K562 (cell line): Measurements from ENCODE around the gene PPFIA1. TPM values are rescaled to one million over a fixed set of nuclear protein-coding genes. Genes with fewer than 3 reads are reported as not detected.

Experiments
- ATAC-seq: fragments of 200-7000 bp; cut with Tn5 transposase; 3 replicates; pipeline ENCODE4 v1.9.1; 2020; ENCODE audit warnings: moderate library complexity
- BruUV-seq: library from RNA; stranded (reverse); fragments of 400-500 nt; replicated peaks from 2 replicates; lab custom pipeline; 2021; lab: Mats Ljungman, UMichigan
- CTCF ChIA-PET: fragments of 300-600 bp; formaldehyde crosslinking; extraction: SDS; loops from one replicate; lab custom pipeline; 2021; ENCODE audit warnings: low intra/inter-chr PET ratio; lab: Yijun Ruan, JAX
- POLR2A ChIA-PET: fragments of 300-600, 350-650 bp; sonication (Branson Sonifier 250); formaldehyde crosslinking; extraction: SDS; loops from one replicate; lab custom pipeline; 2021; ENCODE audit warnings: antibody characterized with exemption, inconsistent platforms; lab: Yijun Ruan, JAX
- DNase-seq, 4 experiments: peaks; one replicate each; pipeline versions ENCODE4 v3.0.0 to v3.0.0-alpha.2; 2011 to 2018; ENCODE audit warnings: low spot score in 3 of 4, mixed read lengths in 3 of 4; ENCODE audit errors: extremely low read depth in 1 of 4
- FAIRE-seq: peaks from 2 replicates; lab custom pipeline; 2011; peaks lifted over from hg19 to GRCh38; lab: Jason Lieb, UNC
- H2AFZ ChIP-seq: 2 replicates; pipeline ENCODE4 v1.6.0; 2011; ENCODE audit warnings: low read depth, low read length, control low read depth, inconsistent platforms
- H3K27ac ChIP-seq: fragments of 200-600 bp; 3 replicates; pipeline ENCODE4 v1.8.0; 2011; ENCODE audit warnings: low read depth, mild to moderate bottlenecking, control low read depth, inconsistent platforms, low read length, moderate library complexity, mixed read lengths; ENCODE audit errors: extremely low read depth
- H3K27me3 ChIP-seq, 2 experiments: fragments of 300-600 bp in 1 of 2; 2 replicates in 1 of 2; 3 replicates in 1 of 2; pipeline versions ENCODE4 v1.6.0 to v1.8.0; 2011; ENCODE audit warnings: inconsistent platforms in 2 of 2, low read length in 2 of 2, mild to moderate bottlenecking in 1 of 2, mixed read lengths in 1 of 2, moderate library complexity in 1 of 2; ENCODE audit not compliant: control insufficient read depth in 2 of 2, insufficient read depth in 2 of 2
- H3K36me3 ChIP-seq: fragments of 300-600 bp; 3 replicates; pipeline ENCODE4 v1.8.0; 2011; ENCODE audit warnings: mild to moderate bottlenecking, low read length, inconsistent platforms; ENCODE audit not compliant: control insufficient read depth, insufficient read depth
- H3K4me1 ChIP-seq, 2 experiments: fragments of 200-600 bp in 1 of 2; replicated peaks in 1 of 2; 2 replicates in 1 of 2; 3 replicates in 1 of 2; pipeline versions ENCODE4 v1.5.1 to v1.8.0; 2011; ENCODE audit warnings: inconsistent platforms in 2 of 2, low read length in 2 of 2, mild to moderate bottlenecking in 1 of 2, mixed read lengths in 1 of 2, moderate library complexity in 1 of 2; ENCODE audit not compliant: control insufficient read depth in 2 of 2, insufficient read depth in 2 of 2
- H3K4me2 ChIP-seq: 2 replicates; pipeline ENCODE4 v1.6.1; 2011; ENCODE audit warnings: low read length, control low read depth, inconsistent platforms, mixed read lengths; ENCODE audit not compliant: insufficient read depth
- H3K4me3 ChIP-seq: fragments of 200-600 bp; sonication (generic), shearing (Covaris generic); 2 replicates; pipeline ENCODE4 v1.5.1; 2016; ENCODE audit warnings: control low read depth, inconsistent platforms
- H3K79me2 ChIP-seq: fragments of 200-600 bp; 3 replicates; pipeline ENCODE4 v1.8.0; 2011; ENCODE audit warnings: low read length, inconsistent platforms; ENCODE audit not compliant: control insufficient read depth, insufficient read depth
- H3K9ac ChIP-seq, 2 experiments: 2 replicates each; pipeline versions ENCODE4 v1.6.0 to v1.6.1; 2011; ENCODE audit warnings: low read depth in 2 of 2, low read length in 2 of 2, control low read depth in 1 of 2, inconsistent platforms in 1 of 2, mild to moderate bottlenecking in 1 of 2, mixed read lengths in 1 of 2; ENCODE audit not compliant: insufficient read depth in 1 of 2
- H3K9me1 ChIP-seq: one replicate; pipeline ENCODE4 v1.6.0; 2011; ENCODE audit warnings: inconsistent platforms, mild to moderate bottlenecking, low read length, moderate library complexity; ENCODE audit not compliant: control insufficient read depth, insufficient read depth
- H3K9me3 ChIP-seq: replicated peaks from 2 replicates; pipeline ENCODE4 v1.5.1; 2011; ENCODE audit warnings: low read depth, low read length, inconsistent platforms; ENCODE audit not compliant: control insufficient read depth, insufficient read depth
- H4K20me1 ChIP-seq: replicated peaks from 2 replicates; pipeline ENCODE4 v1.6.1; 2011; ENCODE audit warnings: low read length, inconsistent platforms, mixed read lengths; ENCODE audit not compliant: control insufficient read depth, insufficient read depth
- CCNT2 ChIP-seq: IDR thresholded peaks from 2 replicates; pipeline ENCODE4 v1.6.1; 2011; ENCODE audit warnings: borderline replicate concordance, low read depth, mild to moderate bottlenecking, moderate library complexity, mixed read lengths, low read length; ENCODE audit not compliant: insufficient read length; ENCODE audit errors: extremely low read depth
- KAT7 ChIP-seq: sonication (generic); formaldehyde crosslinking; IDR thresholded peaks from 2 replicates; pipeline ENCODE4 v1.8.0; 2022; ENCODE audit warnings: missing genetic modification reagents, mild to moderate bottlenecking, borderline replicate concordance
- MCM7 ChIP-seq, 2 experiments: fragments of 450-650 bp; IDR thresholded peaks; 2 replicates each; pipeline ENCODE4 v1.6.1; 2016 to 2018
- MIER1 ChIP-seq: fragments of 450-650 bp; IDR thresholded peaks from 2 replicates; pipeline ENCODE4 v1.6.1; 2016; ENCODE audit warnings: antibody characterized with exemption, mild to moderate bottlenecking, low read depth
- NONO ChIP-seq, 2 experiments: fragments of 200-400 bp in 1 of 2; fragments of 450-650 bp in 1 of 2; formaldehyde crosslinking in 1 of 2; IDR thresholded peaks; 2 replicates each; pipeline ENCODE4 v1.6.1; 2017; ENCODE audit warnings: low read depth in 2 of 2, mild to moderate bottlenecking in 2 of 2, moderate library complexity in 2 of 2, low read length in 1 of 2
- NR2C2 ChIP-seq, 2 experiments: fragments of 200-800 bp in 1 of 2; sonication (Bioruptor generic) in 1 of 2; sonication (generic) in 1 of 2; formaldehyde crosslinking in 1 of 2; IDR thresholded peaks; 2 replicates each; pipeline versions ENCODE4 v1.6.1 to v1.8.0; 2016 to 2022; ENCODE audit warnings: mild to moderate bottlenecking in 1 of 2, missing compliant biosample characterization in 1 of 2, missing genetic modification characterization in 1 of 2, missing genetic modification reagents in 1 of 2
- POLR2AphosphoS2 ChIP-seq: IDR thresholded peaks from 2 replicates; pipeline ENCODE4 v1.6.1; 2012; ENCODE audit warnings: low read length, improper control_type of control experiment
- SRSF1 ChIP-seq: fragments of 200-400 bp; formaldehyde crosslinking; IDR thresholded peaks from 2 replicates; pipeline ENCODE4 v1.6.1; 2017; ENCODE audit warnings: mild to moderate bottlenecking, low read depth, low read length, moderate library complexity
- SRSF9 ChIP-seq: fragments of 200-400 bp; formaldehyde crosslinking; IDR thresholded peaks from 2 replicates; pipeline ENCODE4 v1.6.1; 2017; ENCODE audit warnings: low read depth, low read length, borderline replicate concordance
- TAF7 ChIP-seq: fragments of 450-650 bp; IDR thresholded peaks from 2 replicates; pipeline ENCODE4 v1.6.1; 2016; ENCODE audit warnings: missing genetic modification characterization, missing compliant biosample characterization
- WGBS: fragments of 100-300 bp; shearing (Covaris generic); methylation state at CpG from one replicate; pipeline ENCODE4 v1.1.6; 2016; ENCODE audit warnings: low coverage, mixed read lengths; ENCODE audit not compliant: insufficient coverage; ENCODE audit errors: missing lambda C conversion rate; 5-methylcytosine and 5-hydroxymethylcytosine counted together
- in situ Hi-C: fragments of 300-500 bp; cut with MboI; formaldehyde crosslinking; loops from 4 replicates; pipeline ENCODE4 v1.15.0; 2018; ENCODE audit warnings: inconsistent platforms, mixed read lengths
- intact Hi-C: fragments of 100-400 bp; cut with micrococcal nuclease; formaldehyde crosslinking; loops from 2 replicates; pipeline ENCODE4 v1.14.2; 2022
- polyA plus RNA-seq, 8 experiments: library from polyadenylated mRNA; depleted of rRNA in 4 of 8; stranded (reverse) in 5 of 8; unstranded in 3 of 8; fragments of >200 nt; fragmentation: Nextera tagmentation in 2 of 8; fragmentation: Illumina TruSeq in 1 of 8; extraction: Ambion mirVana in 2 of 8; extraction: Trizol in 1 of 8; gene quantifications; 2 replicates each; pipeline versions ENCODE4 v1.2.1 to v1.2.3, GENCODE V29; 2011 to 2014; ENCODE audit warnings: inconsistent platforms in 1 of 8, missing spikeins in 1 of 8
- total RNA-seq, 7 experiments: library from RNA; depleted of rRNA in 6 of 7; stranded (reverse); fragments of >200 nt in 6 of 7; fragmentation: Illumina TruSeq in 2 of 7; extraction: Trizol in 2 of 7; gene quantifications; 2 replicates each; pipeline versions ENCODE4 v1.2.1 to v1.2.3, GENCODE V29; 2011 to 2021; ENCODE audit warnings: low replicate concordance in 1 of 7
- TF ChIP-seq, protein P1 (sequence below): fragments of 250-450 bp; sonication (Bioruptor Pico); IDR thresholded peaks from 2 replicates; pipeline ENCODE4 v1.4.0; 2020; ENCODE audit warnings: mild to moderate bottlenecking, moderate library complexity

PPFIA1 gene
- total and polyA plus RNA-seq, 9 of the 15 experiments (the other 6 are each of a cell fraction or from before 2014, with no cell fraction given) = 9.9 to 41.5 (median 28.5) TPM

DNA sequence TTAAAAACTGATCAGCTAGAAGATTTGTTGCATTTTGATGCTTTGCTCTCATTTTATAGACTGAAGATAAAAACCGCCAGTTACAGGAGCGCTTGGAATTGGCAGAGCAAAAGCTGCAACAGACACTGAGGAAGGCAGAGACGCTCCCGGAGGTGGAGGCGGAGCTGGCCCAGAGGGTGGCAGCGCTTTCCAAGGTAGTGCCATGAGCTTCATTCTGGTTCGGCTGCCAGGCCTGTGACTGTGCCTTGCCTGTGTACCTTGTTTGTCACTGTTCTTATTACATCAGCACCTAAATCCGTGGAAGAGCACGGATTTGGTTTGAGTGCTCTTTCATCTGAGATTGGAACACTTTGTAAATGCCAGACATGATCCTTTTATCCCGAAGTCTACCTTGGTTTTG lies 61.4 kb downstream of the PPFIA1 start (continued):
- TF ChIP-seq MIER1 = no peak
- no peak for TF ChIP-seq POLR2AphosphoS2
- TF ChIP-seq, protein P1, sequence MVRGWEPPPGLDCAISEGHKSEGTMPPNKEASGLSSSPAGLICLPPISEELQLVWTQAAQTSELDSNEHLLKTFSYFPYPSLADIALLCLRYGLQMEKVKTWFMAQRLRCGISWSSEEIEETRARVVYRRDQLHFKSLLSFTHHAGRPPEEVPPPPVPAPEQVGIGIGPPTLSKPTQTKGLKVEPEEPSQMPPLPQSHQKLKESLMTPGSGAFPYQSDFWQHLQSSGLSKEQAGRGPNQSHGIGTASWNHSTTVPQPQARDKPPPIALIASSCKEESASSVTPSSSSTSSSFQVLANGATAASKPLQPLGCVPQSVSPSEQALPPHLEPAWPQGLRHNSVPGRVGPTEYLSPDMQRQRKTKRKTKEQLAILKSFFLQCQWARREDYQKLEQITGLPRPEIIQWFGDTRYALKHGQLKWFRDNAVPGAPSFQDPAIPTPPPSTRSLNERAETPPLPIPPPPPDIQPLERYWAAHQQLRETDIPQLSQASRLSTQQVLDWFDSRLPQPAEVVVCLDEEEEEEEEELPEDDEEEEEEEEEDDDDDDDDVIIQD (CRISPR knock-in tag) = no peak
- no peak for TF ChIP-seq CCNT2
- no peak for TF ChIP-seq SRSF1
- no peak for TF ChIP-seq TAF7 (tag)
- TF ChIP-seq, all 486 proteins: peak for 0

DNA sequence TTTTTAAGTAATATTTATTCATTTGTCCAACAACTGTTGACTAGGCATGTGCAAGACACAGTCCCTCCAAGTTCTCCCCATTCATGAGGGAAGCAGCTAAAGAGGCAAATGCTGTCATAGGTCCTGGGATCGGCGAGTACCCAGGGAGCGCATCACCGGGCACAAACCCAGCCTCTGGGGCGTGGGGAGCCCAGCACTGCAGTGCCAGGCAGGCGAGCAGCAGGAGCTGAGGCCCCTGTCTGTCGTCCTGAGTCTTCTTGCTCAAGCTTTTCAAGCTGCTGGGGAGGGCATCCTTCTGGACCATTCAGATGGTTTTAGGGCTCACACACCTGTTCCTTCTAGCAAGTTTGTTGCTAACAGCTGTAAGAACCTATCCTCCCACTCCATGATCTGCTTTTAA lies 62.1 kb downstream of the PPFIA1 start:
- CTCF ChIA-PET = no interaction called here
- peaks cover 92% of the 10 kb centered on the region for H3K36me3 ChIP-seq
- WGBS = 83% methylated on average over 7 of the region's 7 CpGs
- H3K9me1 ChIP-seq = no peaks in the 10 kb centered on the region
- intact Hi-C loops = no loop called here
- no peak overlapping the region for H3K4me2 ChIP-seq
- BruUV-seq = no TSS peak
- no peak overlapping the region for H3K27ac ChIP-seq
- H3K9ac ChIP-seq = 0 out of 4 replicates have a peak overlapping the region, but pooled peaks of 1 of the 2 experiments have one; percentile 54
- no peak overlapping the region for H3K4me3 ChIP-seq
- no peak for DNase-seq
- FAIRE-seq = no peak
- no peaks in the 10 kb centered on the region for H3K79me2 ChIP-seq
- no peak overlapping the region for H2AFZ ChIP-seq
- in situ Hi-C loops = no loop called here
- POLR2A ChIA-PET = interaction anchor here (1.4 to 2.3 kb wide), 3 partner anchors 9 to 32 kb away, joined by 3 to 9 read pairs (median 4); no protein-coding TSS in a partner anchor
- no peak for ATAC-seq
- H3K27me3 ChIP-seq = no peaks in the 10 kb centered on the region
- no peak for TF ChIP-seq MCM7 (IDR thresholded peaks at IDR 0.05)
- no peak for TF ChIP-seq NONO (IDR thresholded peaks at IDR 0.05; ENCODE audit: low read depth in 2 of 2, low read length in 1 of 2)
- no peak for TF ChIP-seq KAT7
- no peak for TF ChIP-seq SRSF9
- no peak for TF ChIP-seq NR2C2 (CRISPR knock-in tag; IDR thresholded peaks at IDR 0.05)
- TF ChIP-seq NR2C2 (tag; IDR thresholded peaks at IDR 0.05) = no peak
- H3K4me1 ChIP-seq = peaks cover 5 to 15% of the 10 kb centered on the region in 2 experiments; a peak in 4 of 5 replicates
- H3K9me3 ChIP-seq = no peaks in the 10 kb centered on the region
- no peaks in the 10 kb centered on the region for H4K20me1 ChIP-seq
